Esophagus muscularis mucosa (tissue), 4 donors: Measurements from ENCODE around the gene FKBP1A. TPM values are rescaled to one million over a fixed set of nuclear protein-coding genes. Genes with fewer than 3 reads are reported as not detected.
A peak's percentile ranks its signal among the peaks of the same experiment; 100 is the strongest.

Experiments
- DNase-seq: peaks from one replicate; pipeline ENCODE4 v3.0.0-alpha.2; 2017; ENCODE audit errors: extremely low spot score
- H3K27ac ChIP-seq, 4 donors: fragments of 200-600 bp; sonication (generic); replicated peaks in 1 of 4; 1 replicate in 3 of 4; 2 replicates in 1 of 4; pipeline ENCODE4 v1.5.1; 2016 to 2019; ENCODE audit warnings: mild to moderate bottlenecking in 1 of 4
- H3K27me3 ChIP-seq, 4 donors: fragments of 200-600 bp; sonication (generic); one replicate each; pipeline versions ENCODE4 v1.5.1 to v1.6.0; 2016 to 2019
- H3K36me3 ChIP-seq, 4 donors: fragments of 200-600 bp; sonication (generic); one replicate each; pipeline ENCODE4 v1.5.1; 2016 to 2019
- H3K4me1 ChIP-seq, 4 donors: fragments of 200-600 bp; sonication (generic); one replicate each; pipeline ENCODE4 v1.5.1; 2016 to 2019
- H3K4me3 ChIP-seq, 4 donors: fragments of 200-600 bp; sonication (generic); 1 replicate in 2 of 4; 2 replicates in 2 of 4; pipeline ENCODE4 v1.5.1; 2016 to 2019; ENCODE audit warnings: mild to moderate bottlenecking in 4 of 4, moderate library complexity in 1 of 4
- H3K9me3 ChIP-seq, 4 donors: fragments of 200-600 bp; sonication (generic); 1 replicate in 3 of 4; 2 replicates in 1 of 4; pipeline ENCODE4 v1.5.1; 2016 to 2019
- CTCF ChIP-seq, 3 experiments: fragments of 200-600 bp in 2 of 3; fragments of 450-650 bp in 1 of 3; sonication (generic) in 2 of 3; IDR thresholded peaks; one replicate each; pipeline ENCODE4 v1.5.1; 2017 to 2019; ENCODE audit warnings: antibody characterized with exemption in 3 of 3, mild to moderate bottlenecking in 2 of 3, moderate library complexity in 1 of 3
- EP300 ChIP-seq: sonication (generic); formaldehyde crosslinking; IDR thresholded peaks from one replicate; pipeline ENCODE4 v1.6.1; 2017; ENCODE audit warnings: antibody characterized with exemption
- POLR2A ChIP-seq: fragments of 450-650 bp; IDR thresholded peaks from one replicate; pipeline ENCODE4 v1.6.1; 2017; ENCODE audit warnings: antibody characterized with exemption, moderate library complexity, mild to moderate bottlenecking, low read depth
- POLR2AphosphoS5 ChIP-seq, 2 donors: sonication (generic); formaldehyde crosslinking; IDR thresholded peaks; one replicate each; pipeline ENCODE4 v1.6.1; 2017; ENCODE audit warnings: antibody characterized with exemption in 2 of 2
- whole genome bisulfite sequencing: methylation state at CpG from one replicate; pipeline ENCODE4 v1.1.5; 2018; 5-methylcytosine and 5-hydroxymethylcytosine counted together
- intact Hi-C: fragments of 100-400 bp; cut with DNase I; formaldehyde crosslinking; loops from one replicate; pipeline ENCODE4 v1.15.1; 2023
- total RNA-seq, 4 donors: library from RNA; depleted of rRNA; stranded (reverse); fragments of >200 nt; gene quantifications; one replicate each; pipeline versions ENCODE4 v1.1.0 to v1.2.1, GENCODE V29; 2016

FKBP1A gene
- total RNA-seq, 4 donors from 2014 or later: 84.3 to 99.2 (median 89.8) TPM

DNA sequence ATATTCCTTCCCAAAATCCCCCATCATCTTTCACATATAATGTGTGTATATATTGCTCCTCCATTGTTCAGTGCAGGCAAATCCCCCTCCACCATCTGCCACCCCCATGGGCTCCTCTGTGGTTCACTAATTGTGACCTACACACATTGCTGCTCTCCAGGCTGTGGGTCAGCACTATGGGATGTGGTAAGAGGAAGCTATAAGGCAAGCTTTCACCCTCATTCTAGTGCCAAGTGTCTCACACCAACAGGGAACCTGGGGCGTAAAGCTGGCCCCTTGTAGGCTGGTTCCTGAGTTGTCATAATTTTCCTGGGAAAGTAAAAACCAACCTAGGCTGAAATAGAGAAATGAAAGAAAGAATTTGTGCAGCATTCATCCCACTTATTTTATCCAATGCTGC lies 16.8 kb downstream of the FKBP1A start:
- Histone ChIP-seq H3K27ac (peak overlapping the region; percentile 5 to 63 (median 32)), H3K27me3 (no peaks in the 10 kb centered on the region), H3K4me3 (no peak overlapping the region), H3K36me3 (peaks cover 5 to 30% (median 17%) of the 10 kb centered on the region in 4 donors), H3K4me1 (peaks cover 89 to 97% (median 95%) of the 10 kb centered on the region in 4 donors), H3K9me3 (no peaks in the 10 kb centered on the region)
- intact Hi-C loops: no loop called here
- WGBS: 58% methylated on average over 1 of the region's 1 CpG
- TF ChIP-seq CTCF (IDR thresholded peaks at IDR 0.05) (no peak), POLR2A (no peak), EP300 (no peak), POLR2AphosphoS5 (IDR thresholded peaks at IDR 0.05) (no peak)
- no peak for DNase-seq

- Histone ChIP-seq H3K36me3 (peaks cover 5 to 30% (median 21%) of the 10 kb centered on the region in 4 donors), H3K27ac (peak overlapping the region; percentile 5 to 63 (median 32)), H3K4me3 (no peak overlapping the region), H3K27me3 (no peaks in the 10 kb centered on the region), H3K9me3 (no peaks in the 10 kb centered on the region), H3K4me1 (peaks cover 89 to 100% (median 96%) of the 10 kb centered on the region in 4 donors)
- DNase-seq: no peak
- intact Hi-C loops: no loop called here
- WGBS: 63% methylated on average over 8 of the region's 8 CpGs
- TF ChIP-seq CTCF (IDR thresholded peaks at IDR 0.05) (no peak), POLR2AphosphoS5 (IDR thresholded peaks at IDR 0.05) (peak in 1 of 2 donors; percentile 9)
Measured at GRCh38 chr20:1375515-1375914, 17.3 kb downstream of the FKBP1A start.

DNA sequence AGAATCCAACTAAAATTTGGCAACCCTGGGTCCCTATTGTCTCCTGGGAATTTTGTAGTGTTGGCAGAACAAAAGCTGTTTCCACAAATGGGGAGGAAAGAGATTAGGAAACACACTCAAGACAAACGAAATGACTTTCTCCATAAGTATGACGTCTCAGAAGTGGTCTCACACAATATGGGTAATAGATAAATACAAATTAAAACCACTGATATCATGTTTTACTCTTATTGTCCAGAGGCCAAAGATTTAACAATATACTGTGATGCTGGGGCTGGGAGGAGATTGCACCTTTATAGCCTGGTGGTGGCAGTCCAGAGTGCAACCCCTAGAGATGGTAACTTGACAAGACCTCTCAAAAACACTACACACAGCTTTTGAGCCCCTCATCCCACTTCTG lies 18.6 kb downstream of the FKBP1A start:
- Histone ChIP-seq H3K36me3 (peaks cover 5 to 37% (median 25%) of the 10 kb centered on the region in 4 donors), H3K9me3 (no peaks in the 10 kb centered on the region), H3K4me1 (peaks cover 82 to 95% (median 92%) of the 10 kb centered on the region in 4 donors), H3K4me3 (no peak overlapping the region), H3K27ac (peak overlapping the region in 3 of 4 donors; percentile 28 to 63 (median 36)), H3K27me3 (no peaks in the 10 kb centered on the region)
- intact Hi-C loops: loop anchor here (5.0 kb wide), 1 partner anchor 37 kb away; no protein-coding TSS in a partner anchor
- TF ChIP-seq POLR2AphosphoS5 (IDR thresholded peaks at IDR 0.05) (no peak), CTCF (IDR thresholded peaks at IDR 0.05) (peak in 1 of 3 experiments; percentile 16)
- WGBS: 65% methylated on average over 2 of the region's 2 CpGs
- DNase-seq: peak; percentile 21

DNA sequence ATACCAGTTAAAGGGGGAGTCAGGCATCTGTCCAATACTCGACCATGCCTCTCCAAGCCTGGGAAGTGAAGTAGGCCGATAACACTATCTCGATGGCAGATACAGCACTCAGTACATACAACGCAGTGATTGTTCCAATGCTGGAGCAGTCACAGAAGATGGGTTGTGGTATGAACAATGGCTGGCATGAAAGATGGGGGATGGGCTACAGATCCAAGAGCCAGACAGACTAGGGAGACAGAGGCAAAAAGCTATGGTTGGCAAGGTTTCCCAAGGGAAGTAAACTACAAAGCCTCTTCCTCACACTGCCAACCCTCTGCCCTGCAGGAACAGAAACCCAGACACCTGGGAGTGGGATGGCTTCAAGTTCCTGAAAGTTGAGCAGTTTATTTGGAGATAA lies 19.2 kb downstream of the FKBP1A start:
- peak; percentile 66 for DNase-seq
- Histone ChIP-seq H3K27me3 (no peaks in the 10 kb centered on the region), H3K36me3 (peaks cover 5 to 40% (median 26%) of the 10 kb centered on the region in 4 donors), H3K9me3 (no peaks in the 10 kb centered on the region), H3K27ac (peak overlapping the region in 3 of 4 donors; percentile 21 to 63 (median 36)), H3K4me3 (no peak overlapping the region), H3K4me1 (peaks cover 76 to 92% (median 87%) of the 10 kb centered on the region in 4 donors)
- TF ChIP-seq POLR2A (no peak), EP300 (no peak), CTCF (IDR thresholded peaks at IDR 0.05) (no peak), POLR2AphosphoS5 (IDR thresholded peaks at IDR 0.05) (no peak)
- intact Hi-C loops: loop anchor here (5.0 kb wide), 1 partner anchor 36 kb away; no protein-coding TSS in a partner anchor
- WGBS: 74% methylated on average over 4 of the region's 4 CpGs

DNA sequence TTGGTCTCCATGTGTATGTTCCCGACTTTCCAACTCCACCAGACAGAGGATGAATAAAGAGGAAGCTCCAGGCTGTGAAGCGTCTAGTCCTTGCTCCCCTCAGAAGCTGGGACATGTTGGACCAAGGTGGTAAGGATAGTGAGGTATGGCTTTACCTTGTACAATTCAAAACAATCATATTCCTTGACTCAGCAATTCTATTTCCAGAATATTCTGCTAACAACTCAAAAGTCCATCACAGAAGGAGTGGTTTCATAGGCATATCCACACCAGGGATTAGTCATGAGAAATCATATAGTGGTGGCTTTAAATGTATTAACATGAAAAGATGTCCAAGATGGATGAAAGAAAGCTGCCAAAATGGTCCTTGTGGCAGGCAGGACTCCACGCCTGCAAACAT lies 19.8 kb downstream of the FKBP1A start:
- no peak for DNase-seq
- Histone ChIP-seq H3K9me3 (no peaks in the 10 kb centered on the region), H3K27me3 (no peaks in the 10 kb centered on the region), H3K36me3 (peaks cover 5 to 46% (median 29%) of the 10 kb centered on the region in 4 donors), H3K4me3 (no peak overlapping the region), H3K4me1 (peaks cover 70 to 87% (median 82%) of the 10 kb centered on the region in 4 donors), H3K27ac (peak overlapping the region in 3 of 4 donors; percentile 8 to 63 (median 41))
- TF ChIP-seq POLR2A: no peak
- TF ChIP-seq EP300: no peak
- no peak for TF ChIP-seq POLR2AphosphoS5 (IDR thresholded peaks at IDR 0.05)
- TF ChIP-seq CTCF (IDR thresholded peaks at IDR 0.05): no peak
- 91% methylated on average over 3 of the region's 3 CpGs for WGBS
- intact Hi-C loops: loop anchor here (5.0 kb wide), 1 partner anchor 36 kb away; no protein-coding TSS in a partner anchor
